T1000 (cell line): Measurements from ENCODE around the gene SLC23A1.
"Not testable (repeated sequence)": the region's sequence is repeated elsewhere in the genome, so short reads cannot be mapped to it uniquely, and the experiment has no call there.

Experiments used
- DNase-seq: peaks from one replicate; lab custom pipeline; 2025; ENCODE audit warnings: mixed read lengths; lab: John Stamatoyannopoulos, UW

The SLC23A1 gene

GRCh38 chr5:139383275-139383992 lies at the start of gene SLC23A1:
Gene SLC23A1 (minus strand): TSS chr5:139383297. CDS start chr5:139383253, 44 bp downstream.
- no peak for DNase-seq

GRCh38 chr5:139431706-139432105 lies 48.6 kb upstream of the SLC23A1 start:
- no peak for DNase-seq

- DNase-seq = no peak
Observed at GRCh38 chr5:139430015-139430414, 46.9 kb upstream of the SLC23A1 start.

- no peak for DNase-seq
Observed at GRCh38 chr5:139426203-139426885, 43.2 kb upstream of the SLC23A1 start.

GRCh38 chr5:139425497-139425896 lies 42.4 kb upstream of the SLC23A1 start:
- no peak for DNase-seq

GRCh38 chr5:139422307-139422893 lies 39.3 kb upstream of the SLC23A1 start:
- DNase-seq = peak; percentile 20

- DNase-seq = no peak
Observed at GRCh38 chr5:139419226-139420192, 36.4 kb upstream of the SLC23A1 start.

- DNase-seq = no peak
Observed at GRCh38 chr5:139418793-139419192, 35.7 kb upstream of the SLC23A1 start.

- DNase-seq = no peak
Observed at GRCh38 chr5:139417214-139417613, 34.1 kb upstream of the SLC23A1 start.

GRCh38 chr5:139416651-139417050 lies 33.6 kb upstream of the SLC23A1 start:
- DNase-seq = no peak

GRCh38 chr5:139415869-139416268 lies 32.8 kb upstream of the SLC23A1 start:
- no peak for DNase-seq

GRCh38 chr5:139415221-139415861 lies 32.2 kb upstream of the SLC23A1 start:
- no peak for DNase-seq

GRCh38 chr5:139414581-139415130 lies 31.6 kb upstream of the SLC23A1 start:
- no peak for DNase-seq

- no peak for DNase-seq
Observed at GRCh38 chr5:139413963-139414362, 30.9 kb upstream of the SLC23A1 start.

- DNase-seq = no peak
Observed at GRCh38 chr5:139413153-139413552, 30.1 kb upstream of the SLC23A1 start.

GRCh38 chr5:139410993-139411828 lies 28.1 kb upstream of the SLC23A1 start:
- no peak for DNase-seq

GRCh38 chr5:139410121-139410992 lies 27.3 kb upstream of the SLC23A1 start:
- no peak for DNase-seq

- not testable (repeated sequence) for DNase-seq
Observed at GRCh38 chr5:139409116-139409515, 26.0 kb upstream of the SLC23A1 start.

GRCh38 chr5:139408191-139408590 lies 25.1 kb upstream of the SLC23A1 start:
- DNase-seq = no peak
